Ishikawa (cell line): ENCODE measurements around the gene ZBTB44.

Experiments used
- CEBPB ChIP-seq: IDR thresholded peaks from 2 replicates; pipeline ENCODE4 v1.6.1; 2012
- CREB1 ChIP-seq: IDR thresholded peaks from 2 replicates; pipeline ENCODE4 v1.6.1; 2012; ENCODE audit warnings: low read depth
- EGR1 ChIP-seq: IDR thresholded peaks from 2 replicates; pipeline ENCODE4 v1.6.1; 2012
- EP300 ChIP-seq: IDR thresholded peaks from 2 replicates; pipeline ENCODE4 v1.6.1; 2012; ENCODE audit warnings: borderline replicate concordance
- FOXM1 ChIP-seq: IDR thresholded peaks from 2 replicates; pipeline ENCODE4 v1.6.1; 2012; ENCODE audit warnings: low read depth, borderline replicate concordance
- NFIC ChIP-seq: IDR thresholded peaks from 2 replicates; pipeline ENCODE4 v1.6.1; 2012
- RAD21 ChIP-seq: IDR thresholded peaks from 2 replicates; pipeline ENCODE4 v1.6.1; 2012; ENCODE audit warnings: low read depth
- TAF1 ChIP-seq: IDR thresholded peaks from 2 replicates; pipeline ENCODE4 v1.6.1; 2012; ENCODE audit warnings: low read depth, mild to moderate bottlenecking
- TCF12 ChIP-seq: IDR thresholded peaks from 2 replicates; pipeline ENCODE4 v1.6.1; 2012; ENCODE audit warnings: low read depth
- TEAD4 ChIP-seq: IDR thresholded peaks from 2 replicates; pipeline ENCODE4 v1.6.1; 2012
- YY1 ChIP-seq: IDR thresholded peaks from 2 replicates; pipeline ENCODE4 v1.6.1; 2012; ENCODE audit warnings: low read depth
- ZBTB7A ChIP-seq: IDR thresholded peaks from 2 replicates; pipeline ENCODE4 v1.6.1; 2012; ENCODE audit warnings: low read depth
- TF ChIP-seq, protein P1 (sequence below): IDR thresholded peaks from 2 replicates; pipeline ENCODE4 v1.6.1; 2012
- TF ChIP-seq, protein P2 (sequence below): IDR thresholded peaks from 2 replicates; pipeline ENCODE4 v1.6.1; 2012; ENCODE audit warnings: low read depth, mild to moderate bottlenecking
- TF ChIP-seq, protein P3 (sequence below): IDR thresholded peaks from 2 replicates; pipeline ENCODE4 v1.6.1; 2012

Gene ZBTB44

DNA sequence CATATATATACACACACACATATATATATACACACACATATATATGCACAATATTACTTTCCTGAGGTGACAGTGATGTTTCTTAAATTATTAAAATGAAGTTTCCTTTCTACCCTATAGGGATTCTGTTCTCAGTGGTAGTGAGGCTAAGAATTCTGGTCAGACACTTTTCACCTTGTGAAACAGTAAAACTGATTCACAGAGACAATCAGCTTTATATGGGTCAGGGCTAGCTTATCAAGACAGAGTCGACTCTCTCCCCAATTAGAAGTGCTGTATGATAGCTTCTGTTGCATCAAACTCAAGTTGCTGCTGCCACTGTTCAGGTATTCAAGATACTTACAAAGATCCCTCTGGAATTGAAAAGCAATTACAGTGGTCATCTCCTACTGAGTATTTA is 68.4 kb downstream of the ZBTB44 start:
- TF ChIP-seq NFIC (no peak), YY1 (no peak), CREB1 (no peak), FOXM1 (no peak), ZBTB7A (no peak), CEBPB (no peak), RAD21 (no peak), TAF1 (no peak), TCF12 (no peak), EGR1 (no peak), TEAD4 (no peak), EP300 (no peak)
- TF ChIP-seq, protein P1, sequence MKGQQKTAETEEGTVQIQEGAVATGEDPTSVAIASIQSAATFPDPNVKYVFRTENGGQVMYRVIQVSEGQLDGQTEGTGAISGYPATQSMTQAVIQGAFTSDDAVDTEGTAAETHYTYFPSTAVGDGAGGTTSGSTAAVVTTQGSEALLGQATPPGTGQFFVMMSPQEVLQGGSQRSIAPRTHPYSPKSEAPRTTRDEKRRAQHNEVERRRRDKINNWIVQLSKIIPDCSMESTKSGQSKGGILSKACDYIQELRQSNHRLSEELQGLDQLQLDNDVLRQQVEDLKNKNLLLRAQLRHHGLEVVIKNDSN, result no peak
- TF ChIP-seq, protein P2, sequence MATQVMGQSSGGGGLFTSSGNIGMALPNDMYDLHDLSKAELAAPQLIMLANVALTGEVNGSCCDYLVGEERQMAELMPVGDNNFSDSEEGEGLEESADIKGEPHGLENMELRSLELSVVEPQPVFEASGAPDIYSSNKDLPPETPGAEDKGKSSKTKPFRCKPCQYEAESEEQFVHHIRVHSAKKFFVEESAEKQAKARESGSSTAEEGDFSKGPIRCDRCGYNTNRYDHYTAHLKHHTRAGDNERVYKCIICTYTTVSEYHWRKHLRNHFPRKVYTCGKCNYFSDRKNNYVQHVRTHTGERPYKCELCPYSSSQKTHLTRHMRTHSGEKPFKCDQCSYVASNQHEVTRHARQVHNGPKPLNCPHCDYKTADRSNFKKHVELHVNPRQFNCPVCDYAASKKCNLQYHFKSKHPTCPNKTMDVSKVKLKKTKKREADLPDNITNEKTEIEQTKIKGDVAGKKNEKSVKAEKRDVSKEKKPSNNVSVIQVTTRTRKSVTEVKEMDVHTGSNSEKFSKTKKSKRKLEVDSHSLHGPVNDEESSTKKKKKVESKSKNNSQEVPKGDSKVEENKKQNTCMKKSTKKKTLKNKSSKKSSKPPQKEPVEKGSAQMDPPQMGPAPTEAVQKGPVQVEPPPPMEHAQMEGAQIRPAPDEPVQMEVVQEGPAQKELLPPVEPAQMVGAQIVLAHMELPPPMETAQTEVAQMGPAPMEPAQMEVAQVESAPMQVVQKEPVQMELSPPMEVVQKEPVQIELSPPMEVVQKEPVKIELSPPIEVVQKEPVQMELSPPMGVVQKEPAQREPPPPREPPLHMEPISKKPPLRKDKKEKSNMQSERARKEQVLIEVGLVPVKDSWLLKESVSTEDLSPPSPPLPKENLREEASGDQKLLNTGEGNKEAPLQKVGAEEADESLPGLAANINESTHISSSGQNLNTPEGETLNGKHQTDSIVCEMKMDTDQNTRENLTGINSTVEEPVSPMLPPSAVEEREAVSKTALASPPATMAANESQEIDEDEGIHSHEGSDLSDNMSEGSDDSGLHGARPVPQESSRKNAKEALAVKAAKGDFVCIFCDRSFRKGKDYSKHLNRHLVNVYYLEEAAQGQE, result no peak
- TF ChIP-seq, protein P3, sequence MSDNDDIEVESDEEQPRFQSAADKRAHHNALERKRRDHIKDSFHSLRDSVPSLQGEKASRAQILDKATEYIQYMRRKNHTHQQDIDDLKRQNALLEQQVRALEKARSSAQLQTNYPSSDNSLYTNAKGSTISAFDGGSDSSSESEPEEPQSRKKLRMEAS, result no peak

DNA sequence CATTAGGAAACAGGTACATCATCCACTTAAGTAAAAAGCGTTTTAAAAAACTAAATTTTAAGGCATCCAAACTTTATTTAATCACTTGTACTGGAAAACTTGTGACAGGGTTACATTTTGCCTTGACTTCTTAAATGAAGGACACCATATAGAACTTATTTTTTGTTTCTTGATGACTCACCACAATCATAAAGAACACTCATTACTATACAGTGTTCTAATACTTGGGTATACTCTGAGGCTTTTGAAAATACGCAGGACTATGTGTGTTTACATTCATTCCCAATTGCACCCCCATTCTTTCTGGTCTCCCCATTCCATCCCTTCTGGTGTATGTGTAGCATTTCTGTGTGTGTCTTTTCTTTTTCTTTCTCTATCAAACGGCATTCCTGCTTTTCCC is 69.9 kb downstream of the ZBTB44 start:
- TF ChIP-seq ZBTB7A, result no peak
- no peak for TF ChIP-seq RAD21
- TF ChIP-seq TAF1, result no peak
- TF ChIP-seq NFIC, result no peak
- TF ChIP-seq EGR1, result no peak
- TF ChIP-seq EP300, result no peak
- no peak for TF ChIP-seq CEBPB
- no peak for TF ChIP-seq CREB1
- TF ChIP-seq, protein P3, result no peak
- no peak for TF ChIP-seq FOXM1
- no peak for TF ChIP-seq YY1

DNA sequence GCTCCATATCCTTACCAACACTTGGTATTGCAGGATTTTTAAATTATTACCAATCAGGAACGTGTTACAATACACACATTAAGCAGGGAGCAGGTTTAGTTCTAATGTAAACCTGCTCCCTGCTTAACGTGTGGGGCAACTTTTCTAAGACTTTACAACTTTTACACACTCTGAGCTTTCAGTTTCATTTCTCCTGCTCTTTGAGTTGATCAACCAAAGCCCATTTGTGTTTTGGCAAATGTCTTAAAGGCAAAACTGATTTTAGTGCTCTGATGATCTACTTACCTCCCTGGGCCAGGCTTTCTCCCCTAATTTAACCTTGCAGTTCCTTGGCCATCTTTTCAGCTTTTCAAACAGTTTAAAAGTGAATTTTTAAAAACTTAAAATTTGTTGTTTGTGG is 70.9 kb downstream of the ZBTB44 start:
- TF ChIP-seq TCF12 (no peak), TAF1 (no peak), RAD21 (no peak), FOXM1 (no peak), ZBTB7A (no peak), TEAD4 (no peak), CREB1 (no peak), EP300 (no peak), NFIC (no peak), EGR1 (no peak), CEBPB (no peak), YY1 (no peak)
- TF ChIP-seq, protein P3, result no peak
- TF ChIP-seq, protein P2, result no peak
- TF ChIP-seq, protein P1, result no peak

DNA sequence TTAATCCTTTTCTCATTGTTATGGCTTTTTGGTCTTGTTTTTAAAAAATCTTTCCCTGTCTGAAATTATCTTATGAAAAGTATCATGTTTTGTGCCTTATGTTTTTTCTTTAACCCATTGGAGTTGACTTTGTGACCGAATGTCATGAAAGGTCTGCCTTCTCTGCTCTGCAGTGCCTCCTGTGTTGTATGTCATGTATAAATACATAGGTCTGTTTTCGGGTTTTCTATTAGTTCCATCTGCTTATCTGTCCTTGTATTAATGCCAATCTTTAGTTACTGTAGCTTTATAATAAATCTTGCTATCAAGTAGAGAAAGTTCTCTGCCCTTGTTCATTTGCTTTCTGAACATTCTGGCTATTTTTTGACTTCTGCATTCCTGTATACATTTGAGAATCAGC is 73.0 kb downstream of the ZBTB44 start:
- TF ChIP-seq ZBTB7A (no peak), EGR1 (no peak), CEBPB (no peak)

DNA sequence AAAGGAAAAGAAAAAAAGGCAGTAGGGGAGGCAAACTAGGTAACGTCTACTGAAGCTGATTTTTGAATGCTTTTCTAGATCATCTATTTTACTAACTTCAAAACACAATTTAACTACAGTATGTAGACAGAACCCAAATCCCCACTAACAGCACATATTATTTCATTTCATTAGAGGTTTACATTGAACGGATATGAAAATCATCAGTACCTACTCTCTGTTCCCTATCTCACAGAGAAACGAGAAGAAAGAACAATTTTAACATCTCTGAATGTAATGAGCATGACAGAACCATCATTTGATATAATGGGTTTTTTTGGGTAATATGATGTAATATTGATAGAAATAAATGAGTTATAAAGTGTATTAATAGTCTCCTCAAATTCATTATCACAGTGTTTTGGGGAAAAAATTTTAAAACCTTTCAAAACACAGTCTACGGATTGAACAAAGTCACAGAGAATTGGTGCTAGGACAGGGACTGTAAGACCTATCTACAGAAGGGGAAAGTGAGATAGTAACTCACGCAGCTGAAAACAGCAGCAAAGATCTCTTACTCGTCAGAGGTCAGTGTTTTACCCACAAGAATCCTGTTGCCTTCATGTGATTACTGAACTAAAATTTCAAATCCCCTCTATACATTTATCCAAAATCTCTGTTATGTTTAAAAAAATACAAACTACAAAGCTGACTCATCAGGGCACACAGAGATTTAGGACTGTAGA is 77.3 kb downstream of the ZBTB44 start:
- TF ChIP-seq, protein P2, result no peak
